HL-60/S4 (cell line): ENCODE data around the gene TBC1D9B.

ENCODE experiments used
- in situ Hi-C: fragments of 300-500 bp; cut with MboI; formaldehyde crosslinking; loops from 2 replicates; pipeline ENCODE4 v1.14.3; 2022; ENCODE audit warnings: low sequenced_read_pairs

Gene TBC1D9B

DNA sequence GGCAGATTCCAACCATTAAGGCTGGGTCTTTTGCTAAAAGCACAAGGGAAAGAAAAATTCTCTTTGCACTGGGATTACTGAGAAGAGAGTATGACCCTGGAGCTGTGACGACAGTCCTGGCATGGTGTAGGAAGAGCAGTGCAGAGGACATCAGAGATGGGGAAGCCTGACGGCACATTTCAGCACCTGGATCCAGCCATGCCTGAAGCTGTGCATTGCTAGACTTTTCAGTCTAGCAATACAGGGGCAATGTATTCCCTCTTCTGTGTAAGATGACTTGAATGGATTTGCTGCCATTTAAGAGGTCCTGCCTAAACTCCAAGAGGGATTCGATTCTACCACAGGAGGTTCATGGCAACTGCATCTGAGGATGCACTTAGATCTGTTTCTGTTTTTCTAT lies 36.7 kb downstream of the TBC1D9B start:
- in situ Hi-C loops = no loop called here

DNA sequence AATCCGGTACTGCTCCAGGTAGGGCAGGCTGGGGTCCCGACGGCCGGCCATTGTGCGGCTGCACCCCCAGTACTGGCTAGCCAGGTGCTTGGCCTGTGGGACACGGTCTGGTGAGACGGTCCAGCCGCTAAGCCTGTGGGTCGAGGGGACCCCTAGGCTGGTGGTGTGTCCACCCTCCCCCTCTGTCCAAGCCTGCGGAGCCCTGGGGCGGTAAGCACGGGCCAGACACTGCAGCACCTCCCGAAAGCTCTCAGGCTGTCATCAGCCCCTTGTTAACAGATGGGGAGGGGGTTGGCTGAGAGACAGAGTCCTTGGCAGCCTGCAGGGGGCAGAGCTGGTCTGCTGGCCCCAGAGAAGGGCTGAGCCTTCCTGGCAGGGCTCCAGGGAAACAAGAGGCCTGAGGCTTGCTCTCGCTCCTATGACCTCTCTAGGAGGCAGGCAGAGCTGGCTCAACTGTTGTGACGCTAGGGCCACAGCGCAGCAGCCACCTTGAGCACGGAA lies 37.2 kb downstream of the TBC1D9B start:
- in situ Hi-C loops = no loop called here

DNA sequence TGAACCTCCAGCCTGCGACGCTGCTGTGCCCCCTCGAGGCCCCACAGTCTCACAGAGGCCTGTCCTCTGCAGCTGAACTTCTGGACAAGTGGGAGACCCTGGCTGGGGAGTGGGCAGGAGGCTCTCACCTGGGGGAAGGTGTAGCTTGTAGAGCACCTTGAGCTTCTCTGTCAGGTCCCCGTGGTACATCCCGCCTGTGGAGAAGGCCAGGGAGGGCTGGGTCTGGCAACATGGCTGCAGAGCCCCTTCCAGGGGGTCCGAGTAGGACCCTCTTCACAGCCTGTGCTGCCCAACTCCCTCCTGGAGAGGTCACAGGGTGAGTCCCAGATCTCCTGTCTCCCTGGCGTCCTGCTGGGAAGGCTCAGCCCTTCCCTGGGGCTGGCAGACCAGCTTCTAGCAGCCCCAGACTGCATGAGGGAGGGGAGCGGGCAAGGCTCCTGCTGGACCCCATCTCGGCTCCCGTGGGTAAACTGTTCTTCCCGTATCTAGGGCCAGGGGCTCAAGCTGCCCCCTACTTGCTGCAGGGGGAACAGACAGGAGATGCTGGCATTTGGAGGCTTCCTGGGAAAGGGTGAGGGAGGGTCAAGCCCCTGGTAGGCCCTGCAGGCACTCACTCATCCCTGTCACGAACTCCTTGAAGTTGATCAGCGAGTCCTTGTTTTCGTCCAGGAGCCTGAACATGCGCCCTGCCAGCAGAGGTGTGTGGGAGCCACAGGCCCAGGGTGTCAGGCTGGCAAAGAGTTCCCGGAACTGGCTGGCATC lies 37.9 kb downstream of the TBC1D9B start:
- in situ Hi-C loops = no loop called here

- in situ Hi-C loops = no loop called here
Measured at GRCh38 chr5:179869101-179869500, 38.6 kb downstream of the TBC1D9B start.

DNA sequence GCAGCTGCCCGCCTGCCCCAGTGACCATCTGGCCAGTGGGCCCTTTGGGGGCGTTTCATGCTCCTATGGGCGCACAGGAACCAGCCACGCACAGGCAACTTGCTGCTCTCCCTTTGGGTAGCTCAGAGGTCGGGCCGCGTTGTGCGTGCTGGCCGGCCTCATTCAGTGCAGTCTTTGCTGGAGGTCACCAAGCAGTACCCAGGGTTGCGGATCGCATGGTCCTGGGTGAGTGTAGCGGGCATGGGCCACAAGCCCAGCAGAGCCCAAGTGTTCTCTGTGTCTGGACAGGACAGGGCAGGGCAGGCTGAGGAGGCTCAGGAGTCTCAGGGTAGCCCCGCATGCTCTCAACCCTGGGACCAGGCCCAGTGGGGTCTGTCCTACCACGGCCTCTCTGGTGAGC lies 39.2 kb downstream of the TBC1D9B start:
- in situ Hi-C loops = no loop called here

GRCh38 chr5:179867476-179867875 lies 40.2 kb downstream of the TBC1D9B start:
- in situ Hi-C loops = no loop called here

DNA sequence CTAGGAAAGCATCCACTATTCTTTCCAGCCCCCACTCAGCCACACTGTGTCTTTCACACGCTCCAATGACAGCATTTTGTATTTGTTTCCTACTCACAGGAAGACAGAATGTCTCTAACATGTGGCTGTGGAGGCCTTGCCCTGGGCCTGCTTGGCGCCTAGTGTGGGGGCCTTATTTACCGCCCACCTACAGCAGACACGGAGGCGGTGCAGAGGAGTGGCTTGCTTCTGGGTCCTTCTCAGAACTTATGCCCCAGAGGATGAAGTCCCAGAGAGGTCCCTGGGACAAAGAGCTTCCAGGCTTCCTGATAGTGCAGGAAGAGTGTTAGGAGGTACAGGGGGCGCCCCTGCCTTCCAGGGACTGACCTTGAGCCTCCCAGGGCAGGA lies 40.6 kb downstream of the TBC1D9B start:
- in situ Hi-C loops = no loop called here

- in situ Hi-C loops = no loop called here
Measured at GRCh38 chr5:179866241-179867078, 41.2 kb downstream of the TBC1D9B start.

GRCh38 chr5:179865491-179866240 lies 42.0 kb downstream of the TBC1D9B start:
- in situ Hi-C loops = no loop called here

DNA sequence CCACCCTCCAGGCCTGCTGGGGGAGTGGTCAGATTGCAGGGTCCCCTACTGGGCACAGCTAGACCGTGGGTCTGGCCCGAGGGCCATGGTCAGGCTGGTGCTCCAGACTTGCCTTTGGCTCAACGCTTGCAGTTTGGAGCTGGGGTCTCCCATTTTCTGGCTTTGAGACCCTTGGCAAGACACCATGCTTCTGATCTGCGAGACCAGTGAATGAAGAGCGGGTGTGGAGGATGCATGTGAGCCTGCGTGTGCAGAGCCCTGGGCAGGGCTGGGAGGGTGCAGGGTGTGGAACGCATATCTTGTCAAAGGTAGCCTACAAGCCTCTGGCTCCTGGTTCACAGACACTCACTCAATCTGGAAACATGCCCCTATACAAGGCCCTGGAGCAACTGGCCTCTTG lies 43.0 kb downstream of the TBC1D9B start:
- in situ Hi-C loops = no loop called here

DNA sequence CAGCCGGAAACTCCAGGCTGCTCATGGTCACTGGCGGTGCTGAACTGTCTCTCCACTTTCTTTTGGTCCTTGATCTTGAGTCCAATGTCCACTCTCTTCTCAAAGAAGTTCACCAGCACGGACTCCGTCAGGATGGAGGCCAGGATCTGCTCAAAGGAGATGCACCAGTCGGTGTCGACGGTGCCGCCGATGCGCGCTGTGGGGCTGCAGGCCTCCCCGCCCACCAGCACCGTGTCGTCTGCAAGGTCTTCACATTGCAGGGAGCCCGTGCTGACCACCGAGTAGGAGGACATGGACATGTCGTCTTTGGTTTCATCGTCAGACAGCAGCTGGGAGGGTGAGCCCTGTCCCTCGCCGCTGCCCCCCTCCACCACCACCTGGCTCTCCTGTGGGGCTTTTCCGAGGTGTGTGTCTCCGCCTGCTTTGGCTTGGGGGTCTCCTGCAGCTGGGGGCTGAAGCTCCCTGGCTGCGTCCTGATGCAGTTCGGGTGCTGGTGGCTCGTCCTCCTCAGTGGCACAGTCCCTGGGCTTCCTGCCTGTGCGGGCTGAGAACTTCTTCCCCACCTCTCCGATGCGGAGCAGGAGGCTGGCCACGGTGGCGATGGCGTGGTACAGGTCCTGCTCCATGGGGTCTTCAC lies 44.1 kb downstream of the TBC1D9B start:
- in situ Hi-C loops = no loop called here

GRCh38 chr5:179862891-179863290 lies 44.8 kb downstream of the TBC1D9B start:
- in situ Hi-C loops = no loop called here

DNA sequence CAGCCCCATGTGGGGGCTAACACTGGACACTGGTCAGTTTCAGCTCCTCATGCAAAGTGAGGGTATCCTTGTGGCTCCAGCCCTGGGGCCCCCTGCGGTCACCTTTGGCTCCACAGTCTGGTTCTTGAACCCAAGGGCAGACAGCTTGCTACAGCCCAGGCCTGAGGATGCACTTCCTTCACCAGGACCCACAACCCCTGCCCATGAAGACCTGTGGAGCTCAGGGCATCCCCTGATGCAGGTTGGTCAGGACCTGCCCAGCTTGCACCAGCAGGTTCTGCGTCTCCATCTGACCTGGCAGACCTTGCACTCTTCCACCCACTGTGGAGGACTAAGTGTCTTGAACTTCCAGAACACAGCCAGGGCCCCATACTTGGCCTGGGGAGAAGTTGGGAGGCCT lies 45.4 kb downstream of the TBC1D9B start:
- in situ Hi-C loops = no loop called here

DNA sequence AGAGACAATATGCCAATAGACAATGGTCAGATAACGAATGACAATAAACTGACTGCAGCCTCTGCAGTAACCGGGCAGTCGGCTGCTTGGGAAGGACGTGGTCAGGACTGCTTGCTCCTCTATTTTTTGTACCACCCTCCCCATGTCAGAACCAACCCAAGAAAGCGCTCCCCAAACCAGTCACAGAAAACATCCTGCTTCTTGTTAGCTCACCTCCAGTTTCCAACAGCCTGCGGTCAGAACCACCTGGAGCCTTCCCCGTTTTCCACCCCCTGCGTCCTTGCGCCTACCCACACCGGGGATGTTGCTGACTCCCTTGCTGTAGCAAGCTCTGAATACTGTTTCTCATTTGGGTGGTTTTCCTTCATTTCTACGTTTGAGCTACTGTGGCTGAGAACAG lies 47.4 kb downstream of the TBC1D9B start:
- in situ Hi-C loops = no loop called here

GRCh38 chr5:179858586-179859427 lies 48.9 kb downstream of the TBC1D9B start, which contains the start of gene MRNIP:
Gene MRNIP (minus strand): TSS chr5:179858817. CDS start chr5:179858796, 21 bp downstream.
- in situ Hi-C loops = no loop called here

DNA sequence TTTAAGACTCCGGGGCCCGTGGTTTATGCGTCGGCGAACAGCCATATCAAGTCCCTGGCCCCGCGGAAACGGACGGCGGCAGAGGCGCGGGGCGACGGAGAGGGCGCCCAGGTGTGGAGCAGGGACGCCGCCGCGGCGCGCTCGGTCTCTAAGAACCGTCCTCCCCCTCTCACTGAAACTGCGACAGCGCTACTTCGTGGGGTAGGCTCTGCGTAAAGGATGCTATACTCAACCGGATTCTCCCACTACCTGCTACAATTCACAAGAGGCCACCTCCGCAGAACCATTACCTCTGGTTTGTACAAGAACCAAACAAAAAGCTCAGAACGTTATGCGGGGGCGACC lies 49.5 kb downstream of the TBC1D9B start:
- in situ Hi-C loops = no loop called here

- in situ Hi-C loops = no loop called here
Measured at GRCh38 chr5:179854356-179854755, 53.3 kb downstream of the TBC1D9B start.

DNA sequence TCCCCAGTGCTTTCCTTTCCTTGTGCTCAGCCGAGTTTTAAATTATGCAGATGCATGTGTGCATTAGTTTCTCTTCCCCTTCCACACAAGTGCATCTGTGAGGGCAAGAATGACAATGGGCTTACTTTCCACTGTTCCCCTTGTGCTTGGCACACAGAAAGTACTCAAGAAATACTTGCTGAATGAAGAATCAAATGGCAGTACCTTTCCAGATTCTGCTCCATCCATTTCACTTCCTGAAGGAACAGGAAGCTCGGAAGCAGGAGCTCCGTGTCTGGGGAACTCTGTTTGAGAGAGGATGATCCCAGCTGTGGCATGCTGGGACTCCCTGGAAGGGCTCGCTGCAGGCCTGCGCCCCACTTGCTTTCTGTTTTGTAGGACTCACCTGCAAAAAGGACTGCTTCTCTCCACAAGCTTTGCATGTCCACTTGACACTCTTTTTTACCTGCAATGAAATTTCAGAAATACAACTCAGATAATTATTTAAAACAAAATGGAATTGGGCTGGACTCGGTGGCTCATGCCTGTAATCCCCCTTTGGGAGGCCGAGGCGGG lies 54.6 kb downstream of the TBC1D9B start:
- in situ Hi-C loops = no loop called here

- in situ Hi-C loops = no loop called here
Measured at GRCh38 chr5:179841621-179842020, 66.1 kb downstream of the TBC1D9B start.

DNA sequence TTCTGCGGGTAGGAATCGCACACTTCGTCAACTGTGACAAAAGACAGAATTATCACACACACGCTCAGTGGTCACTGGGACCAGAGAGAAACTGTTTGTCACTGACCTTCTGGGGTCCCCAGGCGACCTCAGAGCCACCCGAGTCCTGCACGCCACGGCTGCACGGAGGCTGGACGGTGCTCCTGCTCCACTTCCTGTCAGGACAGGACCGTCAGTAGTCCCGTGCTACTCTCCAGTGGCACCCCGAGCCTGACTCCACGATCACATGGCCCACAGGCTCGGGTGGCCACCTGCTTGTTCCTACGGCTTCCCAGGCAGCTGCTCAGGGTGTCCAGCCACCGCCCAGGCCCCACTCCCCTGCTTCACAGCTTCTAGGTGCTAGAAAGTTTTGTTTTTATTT lies 66.9 kb downstream of the TBC1D9B start:
- in situ Hi-C loops = no loop called here
